ENCODE data around the gene RASGEF1B. TPM values are rescaled to one million over a fixed set of nuclear protein-coding genes. Genes with fewer than 3 reads are reported as not detected.

Gene RASGEF1B
- total and polyA plus RNA-seq, 2 of the 4 experiments (the other 2 are of a cell fraction) = 0.09 to 0.36 TPM

DNA sequence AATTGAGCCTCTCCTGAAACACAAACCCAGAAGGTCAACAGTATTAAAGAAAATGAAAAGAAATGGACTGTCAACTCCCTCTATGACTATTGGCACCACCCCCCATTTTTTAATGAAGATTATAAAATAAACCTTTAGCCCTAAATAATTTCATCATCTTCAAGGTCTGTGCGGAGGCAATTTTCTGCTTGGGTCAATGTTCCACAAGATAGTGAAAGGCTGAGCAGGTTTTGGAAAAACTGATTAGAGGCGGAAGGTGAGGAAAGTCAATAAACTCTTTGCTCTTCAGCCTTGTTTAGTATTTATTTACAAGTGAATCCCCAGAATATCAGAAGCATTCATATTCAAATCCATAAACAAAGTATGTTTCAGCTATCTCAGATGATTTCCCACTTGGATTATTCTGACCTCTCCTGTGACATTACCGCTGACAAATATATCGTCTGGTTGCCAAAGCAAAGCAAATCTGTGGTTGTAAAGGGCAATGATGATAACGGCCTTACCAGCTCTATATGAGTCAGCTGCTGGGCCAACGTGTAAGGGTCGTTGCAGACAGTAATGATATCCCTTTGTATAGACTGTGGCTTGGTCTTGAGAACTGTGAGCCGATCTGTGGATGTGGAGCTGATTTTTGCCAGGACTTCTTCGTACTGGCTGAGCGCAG lies 24.0 kb downstream of the RASGEF1B start:
- Histone ChIP-seq H3K4me2 (ENCODE audit: low read depth, low read length) (no peak overlapping the region), H4K5ac (ENCODE audit: low read depth, low read length) (no peak overlapping the region), H3K4me3 (ENCODE audit: insufficient read depth, low read depth, low read length) (no peak overlapping the region), H3K4me1 (ENCODE audit: control insufficient read depth, insufficient read depth, low read length) (peaks cover 14% of the 10 kb centered on the region), H3K18ac (ENCODE audit: low read depth, low read length) (peak overlapping the region; percentile 24), H3K9me3 (ENCODE audit: control insufficient read depth, insufficient read depth, low read length) (no peaks in the 10 kb centered on the region), H4K8ac (ENCODE audit: low read depth in 2 of 2, low read length in 2 of 2) (peak overlapping the region in 1 of 2 experiments; percentile 12; a peak in 1 of 4 replicates), H3K14ac (replicated peaks; ENCODE audit: low read depth, low read length) (no peak overlapping the region), H2BK120ac (ENCODE audit: low read depth, low read length) (peak overlapping the region; percentile 55), H2BK5ac (ENCODE audit: low read depth, low read length, poor library complexity, severe bottlenecking) (no peak overlapping the region), H3K23ac (ENCODE audit: low read depth, low read length) (no peak overlapping the region), H3K27ac (ENCODE audit: insufficient read depth, low read length) (no peak overlapping the region), H3K27me3 (ENCODE audit: control insufficient read depth, insufficient read depth, low read length) (no peaks in the 10 kb centered on the region), H2BK15ac (ENCODE audit: low read depth, low read length) (no peak overlapping the region), H3K79me1 (ENCODE audit: low read depth in 1 of 2, low read length in 2 of 2) (no peaks in the 10 kb centered on the region), H4K91ac (ENCODE audit: insufficient read depth, low read depth, low read length) (peak overlapping the region; percentile 38; the same call in 1 of the 2 replicates), H4K20me1 (ENCODE audit: insufficient read depth, low read length) (no peaks in the 10 kb centered on the region), H2AK9ac (replicated peaks; ENCODE audit: low read depth, low read length, poor library complexity) (no peak overlapping the region), H3K56ac (ENCODE audit: extremely low read depth, insufficient read depth, low read length) (no peak overlapping the region), H3K4ac (ENCODE audit: low read depth, low read length) (0 out of 2 replicates have a peak overlapping the region, but pooled peaks have one; percentile 5), H2AFZ (replicated peaks; ENCODE audit: low read length, poor library complexity) (no peak overlapping the region), H3K9me1 (ENCODE audit: insufficient read depth, low read length) (no peaks in the 10 kb centered on the region), H3K9ac (ENCODE audit: low read depth, low read length) (no peak overlapping the region), H2AK5ac (ENCODE audit: low read depth, low read length) (no peak overlapping the region), H2BK20ac (ENCODE audit: low read depth, low read length) (0 out of 2 replicates have a peak overlapping the region, but pooled peaks have one; percentile 28), H3K36me3 (ENCODE audit: control insufficient read depth, insufficient read depth, low read length) (no peaks in the 10 kb centered on the region; the same call in 1 of the 2 replicates)
- DNase-seq (peak; percentile 39), ATAC-seq (ENCODE audit: low read depth) (no peak)
- WGBS, 2 experiments (ENCODE audit: extremely low coverage in 2 of 2, insufficient read length in 1 of 2) = 79% methylated on average over 4 of the region's 10 CpGs; no CpG with 5 or more reads in 1 of the 2 experiments
- in situ Hi-C loops (cut with MboI; ENCODE audit: low sequenced_read_pairs) = no loop called here
- no TSS peak for BruUV-seq (replicated peaks)
- CTCF ChIA-PET = interaction anchor here (0.7 kb wide), 1 partner anchor 515 kb away, joined by 4 read pairs; no protein-coding TSS in a partner anchor
- intact Hi-C loops (cut with micrococcal nuclease) = no loop called here
- TF ChIP-seq RCOR1 (IDR thresholded peaks at IDR 0.05; ENCODE audit: insufficient replicate concordance, low read length) (no peak), BHLHE40 (IDR thresholded peaks at IDR 0.05; ENCODE audit: low read depth, low read length) (no peak), MXI1 (IDR thresholded peaks at IDR 0.05; ENCODE audit: borderline replicate concordance, low read depth, low read length) (no peak), FOS (IDR thresholded peaks at IDR 0.05; ENCODE audit: low read depth, low read length) (no peak), SMC3 (IDR thresholded peaks at IDR 0.05; ENCODE audit: low read depth, low read length) (no peak), NFE2L2 (IDR thresholded peaks at IDR 0.05; ENCODE audit: low read depth, low read length) (no peak), CHD1 (IDR thresholded peaks at IDR 0.05; ENCODE audit: low read depth, low read length) (no peak), MAFK (IDR thresholded peaks at IDR 0.05; ENCODE audit: low read depth, low read length) (no peak), RAD21 (IDR thresholded peaks at IDR 0.05; ENCODE audit: low read length) (no peak), RFX5 (IDR thresholded peaks at IDR 0.05; ENCODE audit: low read depth, low read length) (no peak)
- TF ChIP-seq, protein P1, sequence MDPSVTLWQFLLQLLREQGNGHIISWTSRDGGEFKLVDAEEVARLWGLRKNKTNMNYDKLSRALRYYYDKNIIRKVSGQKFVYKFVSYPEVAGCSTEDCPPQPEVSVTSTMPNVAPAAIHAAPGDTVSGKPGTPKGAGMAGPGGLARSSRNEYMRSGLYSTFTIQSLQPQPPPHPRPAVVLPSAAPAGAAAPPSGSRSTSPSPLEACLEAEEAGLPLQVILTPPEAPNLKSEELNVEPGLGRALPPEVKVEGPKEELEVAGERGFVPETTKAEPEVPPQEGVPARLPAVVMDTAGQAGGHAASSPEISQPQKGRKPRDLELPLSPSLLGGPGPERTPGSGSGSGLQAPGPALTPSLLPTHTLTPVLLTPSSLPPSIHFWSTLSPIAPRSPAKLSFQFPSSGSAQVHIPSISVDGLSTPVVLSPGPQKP (IDR thresholded peaks at IDR 0.05; ENCODE audit: borderline replicate concordance, low read depth, low read length) = no peak
- TF ChIP-seq, protein P2, sequence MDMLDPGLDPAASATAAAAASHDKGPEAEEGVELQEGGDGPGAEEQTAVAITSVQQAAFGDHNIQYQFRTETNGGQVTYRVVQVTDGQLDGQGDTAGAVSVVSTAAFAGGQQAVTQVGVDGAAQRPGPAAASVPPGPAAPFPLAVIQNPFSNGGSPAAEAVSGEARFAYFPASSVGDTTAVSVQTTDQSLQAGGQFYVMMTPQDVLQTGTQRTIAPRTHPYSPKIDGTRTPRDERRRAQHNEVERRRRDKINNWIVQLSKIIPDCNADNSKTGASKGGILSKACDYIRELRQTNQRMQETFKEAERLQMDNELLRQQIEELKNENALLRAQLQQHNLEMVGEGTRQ (IDR thresholded peaks at IDR 0.05; ENCODE audit: low read depth, low read length) = no peak
- TF ChIP-seq, protein P3, sequence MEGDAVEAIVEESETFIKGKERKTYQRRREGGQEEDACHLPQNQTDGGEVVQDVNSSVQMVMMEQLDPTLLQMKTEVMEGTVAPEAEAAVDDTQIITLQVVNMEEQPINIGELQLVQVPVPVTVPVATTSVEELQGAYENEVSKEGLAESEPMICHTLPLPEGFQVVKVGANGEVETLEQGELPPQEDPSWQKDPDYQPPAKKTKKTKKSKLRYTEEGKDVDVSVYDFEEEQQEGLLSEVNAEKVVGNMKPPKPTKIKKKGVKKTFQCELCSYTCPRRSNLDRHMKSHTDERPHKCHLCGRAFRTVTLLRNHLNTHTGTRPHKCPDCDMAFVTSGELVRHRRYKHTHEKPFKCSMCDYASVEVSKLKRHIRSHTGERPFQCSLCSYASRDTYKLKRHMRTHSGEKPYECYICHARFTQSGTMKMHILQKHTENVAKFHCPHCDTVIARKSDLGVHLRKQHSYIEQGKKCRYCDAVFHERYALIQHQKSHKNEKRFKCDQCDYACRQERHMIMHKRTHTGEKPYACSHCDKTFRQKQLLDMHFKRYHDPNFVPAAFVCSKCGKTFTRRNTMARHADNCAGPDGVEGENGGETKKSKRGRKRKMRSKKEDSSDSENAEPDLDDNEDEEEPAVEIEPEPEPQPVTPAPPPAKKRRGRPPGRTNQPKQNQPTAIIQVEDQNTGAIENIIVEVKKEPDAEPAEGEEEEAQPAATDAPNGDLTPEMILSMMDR (conservative IDR thresholded peaks at IDR 0.05; ENCODE audit: low read depth, low read length) = no peak
- dilution Hi-C loops (cut with HindIII; ENCODE audit: low sequenced_read_pairs, unreplicated experiment) = no loop called here
- POLR2A ChIA-PET (ENCODE audit: unreplicated experiment) = no interaction called here

All from IMR-90 (cell line).